ENCODE results near the gene RLN3.

GRCh38 chr19:13995017-13995728, 32.8 kb upstream of the RLN3 start:
- TF ChIP-seq CTCF (IDR thresholded peaks at IDR 0.05) (no peak), POLR2A (IDR thresholded peaks at IDR 0.05) (no peak)

Data from esophagus squamous epithelium (tissue), 4 donors.